CD14-positive monocyte (primary cell): Measurements from ENCODE around the gene CCDC167. TPM values are rescaled to one million over a fixed set of nuclear protein-coding genes. Genes with fewer than 3 reads are reported as not detected.

Source experiments
- DNase-seq, 3 donors: peaks; one replicate each; pipeline ENCODE4 v3.0.0-alpha.2; 2011 to 2022
- H2AFZ ChIP-seq: 2 replicates; pipeline ENCODE4 v1.6.0; 2012; ENCODE audit warnings: mild to moderate bottlenecking, low read depth, low read length, inconsistent platforms; ENCODE audit not compliant: insufficient read depth, poor library complexity, severe bottlenecking
- H3K27ac ChIP-seq, 2 donors: 1 replicate in 1 of 2; 2 replicates in 1 of 2; pipeline ENCODE4 v1.5.1; 2012 to 2013; ENCODE audit warnings: low read length in 2 of 2, control low read depth in 1 of 2, inconsistent platforms in 1 of 2, low read depth in 1 of 2, mild to moderate bottlenecking in 1 of 2
- H3K27me3 ChIP-seq, 2 donors: one replicate each; pipeline versions ENCODE4 v1.6.0 to v1.6.1; 2011 to 2013; ENCODE audit warnings: low read length in 2 of 2; ENCODE audit not compliant: control insufficient read depth in 2 of 2, insufficient read depth in 2 of 2
- H3K36me3 ChIP-seq, 2 donors: replicated peaks in 1 of 2; 1 replicate in 1 of 2; 2 replicates in 1 of 2; pipeline versions ENCODE4 v1.5.1 to v1.6.1; 2012 to 2013; ENCODE audit warnings: low read length in 2 of 2, control low read depth in 1 of 2, inconsistent platforms in 1 of 2, mild to moderate bottlenecking in 1 of 2; ENCODE audit not compliant: insufficient read depth in 2 of 2, control insufficient read depth in 1 of 2
- H3K4me1 ChIP-seq, 2 donors: 1 replicate in 1 of 2; 2 replicates in 1 of 2; pipeline versions ENCODE4 v1.5.1 to v1.6.1; 2012 to 2013; ENCODE audit warnings: low read length in 2 of 2, control low read depth in 1 of 2, inconsistent platforms in 1 of 2, mild to moderate bottlenecking in 1 of 2, moderate library complexity in 1 of 2; ENCODE audit not compliant: insufficient read depth in 2 of 2, control insufficient read depth in 1 of 2
- H3K4me2 ChIP-seq: replicated peaks from 2 replicates; pipeline ENCODE3; 2012; ENCODE audit warnings: low read length, moderate library complexity, mild to moderate bottlenecking; ENCODE audit not compliant: poor library complexity, severe bottlenecking; ENCODE audit errors: extremely low read depth
- H3K4me3 ChIP-seq, 3 experiments: fragments of 200-600 bp in 1 of 3; sonication (generic) in 1 of 3; replicated peaks in 1 of 3; 1 replicate in 2 of 3; 2 replicates in 1 of 3; pipeline ENCODE4 v1.5.1; 2011 to 2013; ENCODE audit warnings: low read length in 3 of 3, mild to moderate bottlenecking in 3 of 3, control low read depth in 2 of 3, low read depth in 2 of 3, inconsistent platforms in 1 of 3, moderate library complexity in 1 of 3
- H3K79me2 ChIP-seq: 2 replicates; pipeline ENCODE4 v1.6.0; 2012; ENCODE audit warnings: mild to moderate bottlenecking, control low read depth, inconsistent platforms, low read length, moderate library complexity; ENCODE audit not compliant: insufficient read depth
- H3K9ac ChIP-seq: 2 replicates; pipeline ENCODE4 v1.6.0; 2017; ENCODE audit warnings: low read length, mild to moderate bottlenecking; ENCODE audit not compliant: insufficient read depth, poor library complexity, severe bottlenecking
- H3K9me3 ChIP-seq, 2 donors: replicated peaks in 1 of 2; 1 replicate in 1 of 2; 2 replicates in 1 of 2; pipeline versions ENCODE4 v1.5.1 to v1.6.1; 2012 to 2013; ENCODE audit warnings: low read length in 2 of 2, control low read depth in 1 of 2; ENCODE audit not compliant: control insufficient read depth in 1 of 2, insufficient read depth in 1 of 2
- H4K20me1 ChIP-seq: 2 replicates; pipeline ENCODE4 v1.6.0; 2012; ENCODE audit warnings: mild to moderate bottlenecking, low read length, control low read depth, moderate library complexity; ENCODE audit not compliant: insufficient read depth
- H3K27ac Mint-ChIP-seq, 7 donors: one replicate each; pipeline ENCODE4 v1.8.0; 2020; ENCODE audit warnings: mild to moderate bottlenecking in 7 of 7, mixed read lengths in 7 of 7, moderate library complexity in 6 of 7, inconsistent platforms in 2 of 7
- H3K27me3 Mint-ChIP-seq, 3 donors: one replicate each; pipeline ENCODE4 v1.8.0; 2021 to 2022; ENCODE audit warnings: low read depth in 3 of 3, mild to moderate bottlenecking in 3 of 3, mixed read lengths in 3 of 3, moderate library complexity in 3 of 3, inconsistent platforms in 1 of 3
- H3K36me3 Mint-ChIP-seq, 2 donors: one replicate each; pipeline ENCODE4 v1.8.0; 2020; ENCODE audit warnings: mixed read lengths in 2 of 2, inconsistent platforms in 1 of 2, mild to moderate bottlenecking in 1 of 2
- H3K4me1 Mint-ChIP-seq: one replicate; pipeline ENCODE4 v1.8.0; 2020; ENCODE audit warnings: mild to moderate bottlenecking, mixed read lengths
- H3K4me3 Mint-ChIP-seq, 2 donors: one replicate each; pipeline ENCODE4 v1.8.0; 2020; ENCODE audit warnings: mild to moderate bottlenecking in 2 of 2, mixed read lengths in 2 of 2, moderate library complexity in 1 of 2
- H3K9me3 Mint-ChIP-seq, 7 donors: one replicate each; pipeline ENCODE4 v1.8.0; 2020 to 2022; ENCODE audit warnings: mixed read lengths in 7 of 7, mild to moderate bottlenecking in 6 of 7, moderate library complexity in 6 of 7, inconsistent platforms in 2 of 7
- WGBS: methylation state at CpG from one replicate; pipeline ENCODE4 v1.1.5; 2013; ENCODE audit warnings: missing lambda C conversion rate; ENCODE audit not compliant: insufficient coverage; 5-methylcytosine and 5-hydroxymethylcytosine counted together
- intact Hi-C, 2 donors: fragments of 100-400 bp; cut with micrococcal nuclease; formaldehyde crosslinking; loops; one replicate each; pipeline versions ENCODE4 v1.15.0 to v1.15.1; 2023
- polyA plus RNA-seq, 3 donors: library from polyadenylated mRNA; depleted of rRNA in 1 of 3; unstranded in 2 of 3; stranded (reverse) in 1 of 3; fragments of 300-500 nt in 2 of 3; fragments of >200 nt in 1 of 3; fragmentation: Illumina TruSeq in 2 of 3; gene quantifications; 1 replicate in 2 of 3; 2 replicates in 1 of 3; pipeline ENCODE4 v1.2.3, GENCODE V29; 2012 to 2021
- TF ChIP-seq, protein P1 (sequence below): fragments of 200-600 bp; IDR thresholded peaks from one replicate; pipeline ENCODE4 v1.8.0; 2022; ENCODE audit warnings: antibody characterized with exemption, mild to moderate bottlenecking

CCDC167 gene
- polyA plus RNA-seq, 3 donors: 12.5 to 22.9 (median 20.7) TPM

- TF ChIP-seq, protein P1, sequence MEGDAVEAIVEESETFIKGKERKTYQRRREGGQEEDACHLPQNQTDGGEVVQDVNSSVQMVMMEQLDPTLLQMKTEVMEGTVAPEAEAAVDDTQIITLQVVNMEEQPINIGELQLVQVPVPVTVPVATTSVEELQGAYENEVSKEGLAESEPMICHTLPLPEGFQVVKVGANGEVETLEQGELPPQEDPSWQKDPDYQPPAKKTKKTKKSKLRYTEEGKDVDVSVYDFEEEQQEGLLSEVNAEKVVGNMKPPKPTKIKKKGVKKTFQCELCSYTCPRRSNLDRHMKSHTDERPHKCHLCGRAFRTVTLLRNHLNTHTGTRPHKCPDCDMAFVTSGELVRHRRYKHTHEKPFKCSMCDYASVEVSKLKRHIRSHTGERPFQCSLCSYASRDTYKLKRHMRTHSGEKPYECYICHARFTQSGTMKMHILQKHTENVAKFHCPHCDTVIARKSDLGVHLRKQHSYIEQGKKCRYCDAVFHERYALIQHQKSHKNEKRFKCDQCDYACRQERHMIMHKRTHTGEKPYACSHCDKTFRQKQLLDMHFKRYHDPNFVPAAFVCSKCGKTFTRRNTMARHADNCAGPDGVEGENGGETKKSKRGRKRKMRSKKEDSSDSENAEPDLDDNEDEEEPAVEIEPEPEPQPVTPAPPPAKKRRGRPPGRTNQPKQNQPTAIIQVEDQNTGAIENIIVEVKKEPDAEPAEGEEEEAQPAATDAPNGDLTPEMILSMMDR: no peak
- no peaks in the 10 kb centered on the region for H3K36me3 ChIP-seq
- H3K27ac Mint-ChIP-seq: no peak overlapping the region
- H2AFZ ChIP-seq: no peak overlapping the region
- no peaks in the 10 kb centered on the region for H3K4me1 Mint-ChIP-seq
- H3K9me3 Mint-ChIP-seq: no peaks in the 10 kb centered on the region
- H3K9me3 ChIP-seq: no peaks in the 10 kb centered on the region
- no peak for DNase-seq
- no peak overlapping the region for H3K4me2 ChIP-seq
- intact Hi-C loops: no loop called here
- 87% methylated on average over 5 of the region's 5 CpGs for WGBS
- no peaks in the 10 kb centered on the region for H3K79me2 ChIP-seq
- H3K9ac ChIP-seq: no peak overlapping the region
- H3K4me1 ChIP-seq: no peaks in the 10 kb centered on the region
- H3K27me3 ChIP-seq: no peaks in the 10 kb centered on the region
- no peak overlapping the region for H3K27ac ChIP-seq
- peaks cover 6 to 10% of the 10 kb centered on the region in 2 donors for H3K36me3 Mint-ChIP-seq
- no peak overlapping the region for H3K4me3 Mint-ChIP-seq
- H4K20me1 ChIP-seq: no peaks in the 10 kb centered on the region
- H3K27me3 Mint-ChIP-seq: peaks cover 2 to 3% (median 2%) of the 10 kb centered on the region in 3 donors
- no peak overlapping the region for H3K4me3 ChIP-seq
These were observed 7.9 kb downstream of the CCDC167 start for GRCh38 chr6:37491830-37492208.

- Mint-ChIP-seq H3K27me3 (peaks cover 2 to 3% (median 2%) of the 10 kb centered on the region in 3 donors), H3K27ac (no peak overlapping the region), H3K9me3 (no peaks in the 10 kb centered on the region), H3K36me3 (peaks cover 9 to 11% of the 10 kb centered on the region in 2 donors), H3K4me3 (no peak overlapping the region), H3K4me1 (no peaks in the 10 kb centered on the region)
- TF ChIP-seq, protein P1: no peak
- no peak overlapping the region for H3K4me2 ChIP-seq
- H3K9me3 ChIP-seq: no peaks in the 10 kb centered on the region
- no peak overlapping the region for H2AFZ ChIP-seq
- no peaks in the 10 kb centered on the region for H3K4me1 ChIP-seq
- no peaks in the 10 kb centered on the region for H4K20me1 ChIP-seq
- WGBS: 91% methylated on average over 11 of the region's 12 CpGs
- no peak overlapping the region for H3K9ac ChIP-seq
- peaks cover 0 to 1% of the 10 kb centered on the region in 2 donors for H3K36me3 ChIP-seq
- H3K79me2 ChIP-seq: no peaks in the 10 kb centered on the region
- no peak for DNase-seq
- no peak overlapping the region for H3K27ac ChIP-seq
- H3K27me3 ChIP-seq: no peaks in the 10 kb centered on the region
- intact Hi-C loops: no loop called here
- H3K4me3 ChIP-seq: no peak overlapping the region
These were observed 8.4 kb downstream of the CCDC167 start for GRCh38 chr6:37491171-37491829.
